B cell (primary cell): ENCODE data around the gene EPM2A. TPM values are rescaled to one million over a fixed set of nuclear protein-coding genes. Genes with fewer than 3 reads are reported as not detected.

ENCODE experiments used
- ATAC-seq: fragments of 200-7000 bp; cut with Tn5 transposase; one replicate; pipeline ENCODE4 v1.10.0; 2021; ENCODE audit warnings: low read depth, mild to moderate bottlenecking, moderate number of reproducible peaks, moderate library complexity
- CTCF ChIA-PET: fragments of 350-600 bp; sonication (Branson Sonifier 250); formaldehyde crosslinking; loops from one replicate; lab custom pipeline; 2021; ENCODE audit warnings: antibody characterized with exemption, inconsistent platforms; lab: Charles Lee
- POLR2A ChIA-PET: fragments of 350-600 bp; sonication (Branson Sonifier 250); formaldehyde crosslinking; loops from one replicate; lab custom pipeline; 2021; ENCODE audit warnings: antibody characterized with exemption; lab: Charles Lee
- DNase-seq: peaks from one replicate; pipeline ENCODE4 v3.0.0; 2013
- H2AFZ ChIP-seq: 2 replicates; pipeline ENCODE4 v1.6.1; 2012; ENCODE audit warnings: mild to moderate bottlenecking, low read depth, low read length; ENCODE audit not compliant: insufficient read depth, poor library complexity, severe bottlenecking
- H3K27ac ChIP-seq, 2 donors: 1 replicate in 1 of 2; 2 replicates in 1 of 2; pipeline ENCODE4 v1.5.1; 2012 to 2013; ENCODE audit warnings: low read length in 2 of 2, mild to moderate bottlenecking in 2 of 2, moderate library complexity in 1 of 2
- H3K27me3 ChIP-seq, 4 experiments: fragments of 200-600 bp in 1 of 4; sonication (generic) in 1 of 4; replicated peaks in 1 of 4; 1 replicate in 2 of 4; 2 replicates in 2 of 4; pipeline versions ENCODE4 v1.6.1 to v1.7.0; 2013 to 2016; ENCODE audit warnings: low read length in 3 of 4, mild to moderate bottlenecking in 2 of 4, mixed read lengths in 1 of 4, moderate library complexity in 1 of 4; ENCODE audit not compliant: insufficient read depth in 4 of 4, control insufficient read depth in 3 of 4; ENCODE audit errors: control extremely low read depth in 1 of 4
- H3K36me3 ChIP-seq, 2 experiments: replicated peaks in 1 of 2; 1 replicate in 1 of 2; 2 replicates in 1 of 2; pipeline versions ENCODE4 v1.6.1 to v1.7.1; 2013; ENCODE audit warnings: low read length in 1 of 2; ENCODE audit not compliant: insufficient read depth in 2 of 2, control insufficient read depth in 1 of 2; ENCODE audit errors: control extremely low read depth in 1 of 2, extremely low read depth in 1 of 2
- H3K4me1 ChIP-seq, 2 donors: fragments of 200-600 bp in 1 of 2; sonication (generic) in 1 of 2; 1 replicate in 1 of 2; 2 replicates in 1 of 2; pipeline versions ENCODE4 v1.5.1 to v1.6.1; 2013 to 2017; ENCODE audit warnings: low read length in 2 of 2; ENCODE audit not compliant: control insufficient read depth in 2 of 2, insufficient read depth in 2 of 2
- H3K4me2 ChIP-seq: replicated peaks from 2 replicates; pipeline ENCODE3; 2012; ENCODE audit warnings: mild to moderate bottlenecking, low read depth, low read length; ENCODE audit not compliant: poor library complexity, severe bottlenecking
- H3K4me3 ChIP-seq, 5 experiments: fragments of 200-600 bp in 1 of 5; sonication (generic) in 1 of 5; 1 replicate in 3 of 5; 2 replicates in 2 of 5; pipeline versions ENCODE4 v1.5.1 to v1.7.0; 2011 to 2016; ENCODE audit warnings: low read length in 4 of 5, mild to moderate bottlenecking in 4 of 5, low read depth in 2 of 5, control low read depth in 1 of 5, moderate library complexity in 1 of 5; ENCODE audit not compliant: insufficient read depth in 1 of 5; ENCODE audit errors: control extremely low read depth in 1 of 5, extremely low read depth in 1 of 5
- H3K79me2 ChIP-seq: fragments of 200-600 bp; sonication (generic); one replicate; pipeline ENCODE4 v1.6.0; 2016; ENCODE audit warnings: low read length; ENCODE audit not compliant: control insufficient read depth, insufficient read depth
- H3K9ac ChIP-seq: fragments of 200-600 bp; sonication (generic); 2 replicates; pipeline ENCODE4 v1.6.1; 2017; ENCODE audit warnings: mild to moderate bottlenecking, low read length, moderate library complexity
- H3K9me3 ChIP-seq, 3 donors: one replicate each; pipeline versions ENCODE4 v1.6.1 to v1.7.1; 2013; ENCODE audit warnings: low read length in 2 of 3; ENCODE audit not compliant: control insufficient read depth in 2 of 3, insufficient read depth in 1 of 3; ENCODE audit errors: control extremely low read depth in 1 of 3
- H4K20me1 ChIP-seq: 2 replicates; pipeline ENCODE4 v1.6.0; 2012; ENCODE audit warnings: mild to moderate bottlenecking, low read length; ENCODE audit not compliant: insufficient read depth, control insufficient read depth, poor library complexity, severe bottlenecking
- H3K27ac Mint-ChIP-seq: one replicate; pipeline ENCODE4 v1.8.0; 2021; ENCODE audit warnings: mixed read lengths
- H3K27me3 Mint-ChIP-seq: one replicate; pipeline ENCODE4 v1.8.0; 2021; ENCODE audit warnings: mixed read lengths
- H3K4me1 Mint-ChIP-seq: one replicate; pipeline ENCODE4 v1.8.0; 2021; ENCODE audit warnings: mixed read lengths
- H3K4me3 Mint-ChIP-seq: one replicate; pipeline ENCODE4 v1.8.0; 2021; ENCODE audit warnings: mixed read lengths
- H3K9me3 Mint-ChIP-seq: one replicate; pipeline ENCODE4 v1.8.0; 2022; ENCODE audit warnings: mixed read lengths; ENCODE audit not compliant: insufficient read depth
- CTCF ChIP-seq: fragments of 200-600 bp; IDR thresholded peaks from one replicate; pipeline ENCODE4 v1.8.0; 2022; ENCODE audit warnings: antibody characterized with exemption, mild to moderate bottlenecking
- EZH2 ChIP-seq: IDR thresholded peaks from 2 replicates; pipeline ENCODE4 v1.6.1; 2012; ENCODE audit warnings: borderline replicate concordance, low read depth, mild to moderate bottlenecking, moderate library complexity, low read length; ENCODE audit not compliant: insufficient read depth, poor library complexity, severe bottlenecking
- WGBS: methylation state at CpG from one replicate; pipeline ENCODE4 v1.1.5; 2013; ENCODE audit warnings: missing lambda C conversion rate; ENCODE audit not compliant: insufficient coverage; 5-methylcytosine and 5-hydroxymethylcytosine counted together
- intact Hi-C: fragments of 100-400 bp; cut with micrococcal nuclease; formaldehyde crosslinking; loops from one replicate; pipeline ENCODE4 v1.10.0; 2022
- polyA plus RNA-seq: library from polyadenylated mRNA; depleted of rRNA; stranded (reverse); fragments of >200 nt; gene quantifications from 2 replicates; pipeline ENCODE4 v1.2.3, GENCODE V29; 2012
- total RNA-seq, 2 donors: library from RNA; stranded (reverse); fragments of 120-200 nt in 1 of 2; gene quantifications; 1 replicate in 1 of 2; 2 replicates in 1 of 2; pipeline versions ENCODE4 v1.2.3 to v1.2.4, GENCODE V29; 2013 to 2022

EPM2A gene
- total and polyA plus RNA-seq, 2 donors (not counting 1 experiment from before 2014, with no cell fraction given) = 6.2 to 17.0 TPM

- no peak overlapping the region for H3K9ac ChIP-seq
- H3K27me3 ChIP-seq = no peaks in the 10 kb centered on the region
- DNase-seq (no peak), ATAC-seq (no peak)
- no peak overlapping the region for H3K4me3 ChIP-seq
- POLR2A ChIA-PET = no interaction called here
- WGBS = 100% methylated on average over 2 of the region's 3 CpGs
- H4K20me1 ChIP-seq = no peaks in the 10 kb centered on the region
- no peak overlapping the region for H3K4me2 ChIP-seq
- H3K4me1 ChIP-seq = peaks cover 0 to 3% of the 10 kb centered on the region in 2 donors
- no peaks in the 10 kb centered on the region for H3K79me2 ChIP-seq
- Mint-ChIP-seq H3K9me3 (no peaks in the 10 kb centered on the region), H3K4me1 (peaks cover 8% of the 10 kb centered on the region), H3K27ac (no peak overlapping the region), H3K4me3 (no peak overlapping the region), H3K27me3 (no peaks in the 10 kb centered on the region)
- intact Hi-C loops = loop anchor here (5.0 kb wide), 1 partner anchor 257 kb away; no protein-coding TSS in a partner anchor
- no peak for TF ChIP-seq CTCF
- TF ChIP-seq EZH2 = no peak
- H2AFZ ChIP-seq = no peak overlapping the region
- peaks cover 1 to 11% of the 10 kb centered on the region in 2 experiments for H3K36me3 ChIP-seq
- no peak overlapping the region for H3K27ac ChIP-seq
- no peaks in the 10 kb centered on the region for H3K9me3 ChIP-seq
- CTCF ChIA-PET = no interaction called here
Observed at GRCh38 chr6:145630598-145630997, 104.7 kb downstream of the EPM2A start.

- CTCF ChIA-PET = no interaction called here
- no peaks in the 10 kb centered on the region for H3K27me3 ChIP-seq
- Mint-ChIP-seq H3K4me1 (peaks cover 6% of the 10 kb centered on the region), H3K9me3 (no peaks in the 10 kb centered on the region), H3K27ac (no peak overlapping the region), H3K27me3 (no peaks in the 10 kb centered on the region), H3K4me3 (no peak overlapping the region)
- DNase-seq = no peak
- no peak overlapping the region for H3K4me2 ChIP-seq
- H3K36me3 ChIP-seq = peaks cover 1 to 11% of the 10 kb centered on the region in 2 experiments
- POLR2A ChIA-PET = no interaction called here
- H3K79me2 ChIP-seq = no peaks in the 10 kb centered on the region
- peaks cover 0 to 3% of the 10 kb centered on the region in 2 donors for H3K4me1 ChIP-seq
- intact Hi-C loops = no loop called here
- ATAC-seq = no peak
- no peak overlapping the region for H3K4me3 ChIP-seq
- TF ChIP-seq CTCF (no peak), EZH2 (no peak)
- H3K9me3 ChIP-seq = no peaks in the 10 kb centered on the region
- no peak overlapping the region for H3K9ac ChIP-seq
- H2AFZ ChIP-seq = no peak overlapping the region
- no peak overlapping the region for H3K27ac ChIP-seq
- WGBS = 94% methylated on average over 4 of the region's 4 CpGs
- no peaks in the 10 kb centered on the region for H4K20me1 ChIP-seq
Observed at GRCh38 chr6:145629478-145629877, 105.8 kb downstream of the EPM2A start.
